NB4 (cell line): ENCODE data around the gene ZNF554.

ENCODE experiments used
- CTCF ChIP-seq: IDR thresholded peaks from one replicate; pipeline ENCODE4 v1.5.1; 2012; ENCODE audit warnings: low read depth, low read length
- POLR2A ChIP-seq: IDR thresholded peaks from 2 replicates; pipeline ENCODE4 v1.6.1; 2011; ENCODE audit warnings: mild to moderate bottlenecking; ENCODE audit not compliant: insufficient read length; ENCODE audit errors: extremely low read depth

GRCh38 chr19:2790194-2790556, 29.5 kb upstream of the ZNF554 start:
- TF ChIP-seq CTCF (no peak), POLR2A (no peak)
